Fibroblast of villous mesenchyme (primary cell): Measurements from ENCODE around the gene MAPK14. TPM values are rescaled to one million over a fixed set of nuclear protein-coding genes. Genes with fewer than 3 reads are reported as not detected.
"Not testable (repeated sequence)": the region's sequence is repeated elsewhere in the genome, so short reads cannot be mapped to it uniquely, and the experiment has no call there.

Experiments used
- DNase-seq: peaks from one replicate; pipeline ENCODE4 v3.0.0-alpha.2; 2010; ENCODE audit warnings: low read depth
- H3K4me3 ChIP-seq: 2 replicates; pipeline ENCODE4 v1.5.1; 2011; ENCODE audit warnings: low read depth, mild to moderate bottlenecking, low read length
- total RNA-seq: library from RNA; depleted of rRNA; stranded (reverse); fragments of >200 nt; gene quantifications from 2 replicates; pipeline ENCODE4 v1.2.3, GENCODE V29; 2012
- TF ChIP-seq, protein P1 (sequence below): IDR thresholded peaks from 2 replicates; pipeline ENCODE4 v1.5.1; 2012; ENCODE audit warnings: low read depth, mild to moderate bottlenecking, low read length; ENCODE audit not compliant: insufficient read depth

Gene MAPK14
- total RNA-seq, result 51.9 and 86.8 TPM in 2 replicates

DNA sequence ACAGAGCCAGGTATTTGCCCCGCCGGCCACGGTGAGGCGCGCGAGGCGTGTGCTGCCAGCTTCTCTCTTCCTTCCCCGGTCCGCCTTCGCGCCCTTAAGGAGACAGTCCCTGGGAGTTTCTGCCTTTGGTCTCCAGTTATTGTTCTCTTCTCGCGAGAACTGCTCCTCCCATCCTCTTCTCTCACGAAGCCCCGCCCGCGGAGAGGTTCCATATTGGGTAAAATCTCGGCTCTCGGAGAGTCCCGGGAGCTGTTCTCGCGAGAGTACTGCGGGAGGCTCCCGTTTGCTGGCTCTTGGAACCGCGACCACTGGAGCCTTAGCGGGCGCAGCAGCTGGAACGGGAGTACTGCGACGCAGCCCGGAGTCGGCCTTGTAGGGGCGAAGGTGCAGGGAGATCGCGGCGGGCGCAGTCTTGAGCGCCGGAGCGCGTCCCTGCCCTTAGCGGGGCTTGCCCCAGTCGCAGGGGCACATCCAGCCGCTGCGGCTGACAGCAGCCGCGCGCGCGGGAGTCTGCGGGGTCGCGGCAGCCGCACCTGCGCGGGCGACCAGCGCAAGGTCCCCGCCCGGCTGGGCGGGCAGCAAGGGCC, at the start of gene MAPK14:
TSS of gene MAPK14 (plus strand) at position 308 of the 587 bp plus-strand sequence. CDS start 350 bp downstream, outside the sequence.
- TF ChIP-seq, protein P1, sequence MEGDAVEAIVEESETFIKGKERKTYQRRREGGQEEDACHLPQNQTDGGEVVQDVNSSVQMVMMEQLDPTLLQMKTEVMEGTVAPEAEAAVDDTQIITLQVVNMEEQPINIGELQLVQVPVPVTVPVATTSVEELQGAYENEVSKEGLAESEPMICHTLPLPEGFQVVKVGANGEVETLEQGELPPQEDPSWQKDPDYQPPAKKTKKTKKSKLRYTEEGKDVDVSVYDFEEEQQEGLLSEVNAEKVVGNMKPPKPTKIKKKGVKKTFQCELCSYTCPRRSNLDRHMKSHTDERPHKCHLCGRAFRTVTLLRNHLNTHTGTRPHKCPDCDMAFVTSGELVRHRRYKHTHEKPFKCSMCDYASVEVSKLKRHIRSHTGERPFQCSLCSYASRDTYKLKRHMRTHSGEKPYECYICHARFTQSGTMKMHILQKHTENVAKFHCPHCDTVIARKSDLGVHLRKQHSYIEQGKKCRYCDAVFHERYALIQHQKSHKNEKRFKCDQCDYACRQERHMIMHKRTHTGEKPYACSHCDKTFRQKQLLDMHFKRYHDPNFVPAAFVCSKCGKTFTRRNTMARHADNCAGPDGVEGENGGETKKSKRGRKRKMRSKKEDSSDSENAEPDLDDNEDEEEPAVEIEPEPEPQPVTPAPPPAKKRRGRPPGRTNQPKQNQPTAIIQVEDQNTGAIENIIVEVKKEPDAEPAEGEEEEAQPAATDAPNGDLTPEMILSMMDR, result peak; percentile 91
- peak within 1 kb of the TSS; percentile 99 for H3K4me3 ChIP-seq
- DNase-seq, result peak; percentile 100

DNA sequence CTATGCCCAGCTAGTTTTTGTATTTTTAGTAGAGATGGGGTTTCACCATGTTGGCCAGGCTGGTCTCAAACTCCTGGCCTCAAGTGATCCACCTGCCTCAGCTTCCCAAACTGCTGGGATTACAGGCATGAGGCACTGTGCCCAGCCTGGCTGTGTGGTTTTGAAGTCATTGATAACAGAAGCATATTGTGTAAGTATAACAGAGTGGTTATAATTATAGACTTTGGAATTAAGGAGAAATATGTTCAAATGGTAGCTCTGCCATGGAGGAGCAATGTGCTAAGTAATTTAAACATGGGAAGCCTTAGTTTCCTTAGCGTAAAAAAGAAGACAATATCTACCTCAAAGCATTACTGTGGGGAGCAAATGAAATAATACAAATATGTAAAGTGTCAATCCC, 47.5 kb upstream of the MAPK14 start:
- DNase-seq, H3K4me3 ChIP-seq: not testable (repeated sequence)

DNA sequence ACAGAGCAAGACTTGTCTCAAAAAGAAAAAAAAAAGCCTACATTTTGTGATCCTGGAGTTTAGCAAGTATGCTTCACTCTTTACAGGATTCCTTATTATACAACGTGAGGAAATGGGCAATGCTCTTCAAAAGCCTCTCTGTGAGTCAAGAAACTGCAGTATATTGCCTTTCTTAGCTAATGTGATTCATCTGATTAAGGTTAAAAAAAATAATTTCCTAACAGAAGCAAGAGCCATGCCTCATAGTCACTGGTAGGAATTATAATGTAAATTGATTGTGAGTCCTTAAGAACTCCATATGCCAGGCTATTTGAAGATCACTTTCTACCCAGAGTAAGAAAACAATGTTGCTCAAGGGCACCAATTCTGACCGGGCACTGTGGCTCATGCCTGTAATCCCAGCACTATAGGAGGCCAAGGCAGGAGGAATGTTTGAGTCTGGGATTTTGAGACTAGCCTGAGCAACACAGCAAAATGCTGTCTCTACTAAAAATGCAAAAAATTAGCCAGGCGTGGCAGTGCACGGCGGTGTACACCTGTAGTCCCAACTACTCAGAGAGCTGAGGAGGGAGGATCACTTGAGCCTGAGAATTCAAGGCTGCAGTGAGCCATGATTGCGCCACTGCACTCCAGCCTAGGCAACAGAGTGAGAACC, 46.5 kb upstream of the MAPK14 start:
- TF ChIP-seq, protein P1, result no peak
- no peak for DNase-seq
- no peak overlapping the region for H3K4me3 ChIP-seq

DNA sequence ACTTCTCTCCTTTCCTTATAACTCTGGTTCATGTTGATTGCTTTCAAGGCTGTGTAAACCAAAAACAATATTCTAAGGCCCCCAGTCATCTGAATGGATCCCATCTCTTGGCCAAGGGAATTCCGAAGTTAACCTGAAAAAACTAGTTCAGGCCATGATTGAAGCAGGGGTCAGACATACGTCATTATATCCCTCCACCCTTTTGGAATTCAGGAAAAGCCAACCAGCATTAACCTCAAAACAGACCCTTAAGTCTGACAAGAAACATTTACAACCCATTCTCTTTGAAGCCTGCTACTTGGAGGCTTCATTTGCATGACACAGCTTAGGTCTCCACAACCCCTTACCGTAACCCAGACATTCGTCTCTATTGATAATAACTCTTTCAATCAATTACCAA, 42.9 kb upstream of the MAPK14 start:
- DNase-seq, result no peak
- TF ChIP-seq, protein P1, result no peak

DNA sequence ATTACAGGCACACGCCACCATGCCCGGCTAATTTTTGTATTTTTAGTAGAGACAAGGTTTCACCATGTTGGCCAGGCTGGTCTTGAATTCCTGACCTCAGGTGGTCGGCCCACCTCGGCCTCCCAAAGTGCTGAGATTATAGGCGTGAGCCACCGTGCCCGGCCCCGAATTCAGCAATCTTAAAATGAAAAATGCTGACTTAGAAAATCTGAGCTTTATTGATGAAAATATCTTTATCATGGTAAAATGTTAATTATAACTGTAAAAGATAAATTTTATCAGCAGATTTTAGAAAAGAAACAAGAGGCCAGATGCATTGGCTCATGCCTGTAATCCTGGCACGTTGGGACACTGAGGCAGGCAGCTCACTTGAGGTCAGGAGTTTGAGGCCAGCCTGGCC, 39.6 kb upstream of the MAPK14 start:
- DNase-seq, result not testable (repeated sequence)

More for the DNA sequence above, 42.9 kb upstream of the MAPK14 start:
- H3K4me3 ChIP-seq, result no peak overlapping the region

DNA sequence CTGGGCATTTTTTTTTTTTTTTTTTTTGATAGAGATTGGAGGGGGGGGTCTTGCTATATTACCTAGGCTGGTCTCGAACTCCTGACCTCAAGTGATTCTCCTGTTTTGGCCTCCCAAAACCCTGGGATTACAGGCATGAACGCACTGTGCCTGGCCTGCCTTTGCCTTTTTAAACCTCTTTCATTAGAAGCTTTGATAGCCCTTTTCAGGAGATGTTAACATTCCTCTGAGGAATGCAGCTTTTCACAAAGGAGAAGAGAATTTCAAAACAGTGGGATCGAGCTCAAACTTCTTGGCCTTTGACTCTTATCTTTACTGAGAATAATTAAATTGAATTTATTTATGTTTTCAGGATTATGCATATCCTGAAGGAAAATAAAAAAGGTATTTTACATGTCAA, 34.5 kb upstream of the MAPK14 start:
- no peak overlapping the region for H3K4me3 ChIP-seq
- TF ChIP-seq, protein P1, result no peak
- no peak for DNase-seq

More for the DNA sequence above, 39.6 kb upstream of the MAPK14 start:
- not testable (repeated sequence) for H3K4me3 ChIP-seq

DNA sequence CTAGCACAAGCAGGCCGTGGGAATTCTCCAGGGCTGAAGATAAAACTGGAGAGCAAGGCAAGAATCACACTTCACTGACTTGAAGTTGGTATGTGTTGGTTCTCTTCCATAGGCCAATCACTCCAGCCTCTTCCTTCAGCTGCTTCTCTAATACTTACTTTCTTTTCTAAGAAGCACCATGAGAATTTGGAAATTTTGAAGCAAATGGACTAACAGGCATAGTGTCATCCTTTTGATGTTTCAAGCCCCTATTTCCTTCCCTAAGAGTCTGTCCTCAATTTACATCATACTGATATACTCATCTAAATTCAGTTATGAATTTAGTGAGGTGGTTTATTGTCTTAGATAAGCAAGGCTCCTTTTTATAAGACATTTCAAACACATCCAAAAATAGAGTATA, 27.2 kb upstream of the MAPK14 start:
- TF ChIP-seq, protein P1, result no peak
- no peak overlapping the region for H3K4me3 ChIP-seq
- no peak for DNase-seq

DNA sequence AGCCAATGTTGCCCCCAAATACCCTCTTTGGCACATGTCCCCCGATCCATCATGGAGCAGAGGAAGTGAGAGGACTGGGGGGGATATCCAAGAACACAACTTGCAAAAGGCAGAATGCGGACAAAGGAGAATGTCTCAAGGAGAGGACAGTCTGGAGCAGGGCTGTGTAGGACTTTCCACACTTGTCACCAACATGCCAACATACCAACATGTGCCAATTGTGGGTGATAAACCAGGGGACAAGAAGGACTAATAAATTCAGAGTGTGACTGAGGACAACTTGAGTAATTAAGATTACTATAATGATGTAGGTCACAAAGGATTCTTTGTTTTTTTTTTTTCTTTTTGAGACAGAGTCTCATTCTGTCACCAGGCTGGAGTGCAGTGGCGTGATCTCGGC, 11.9 kb upstream of the MAPK14 start:
- no peak for DNase-seq
- TF ChIP-seq, protein P1, result no peak

More for the DNA sequence above, 11.9 kb upstream of the MAPK14 start:
- no peak overlapping the region for H3K4me3 ChIP-seq
